HS-5 (cell line): ENCODE data around the gene CREB3L1.

Experiments used
- DNase-seq: peaks from one replicate; pipeline ENCODE4 v3.0.0-alpha.2; 2012; ENCODE audit warnings: low read depth

Gene CREB3L1

GRCh38 chr11:46345131-46345597 lies 67.7 kb downstream of the CREB3L1 start:
- DNase-seq: no peak

- no peak for DNase-seq
Measured at GRCh38 chr11:46345881-46346484, 68.5 kb downstream of the CREB3L1 start.

- no peak for DNase-seq
Measured at GRCh38 chr11:46346886-46347636, 69.6 kb downstream of the CREB3L1 start, which contains the start of gene DGKZ. TSS of gene DGKZ (plus strand) at chr11:46347463. CDS start at chr11:46347660, 197 bp downstream.

GRCh38 chr11:46347637-46348311 lies 70.3 kb downstream of the CREB3L1 start:
- no peak for DNase-seq

GRCh38 chr11:46348566-46349401 lies 71.3 kb downstream of the CREB3L1 start:
- DNase-seq: no peak

GRCh38 chr11:46350695-46351094 lies 73.2 kb downstream of the CREB3L1 start:
- DNase-seq: no peak

GRCh38 chr11:46351148-46351547 lies 73.7 kb downstream of the CREB3L1 start:
- DNase-seq: no peak

GRCh38 chr11:46351606-46352005 lies 74.1 kb downstream of the CREB3L1 start:
- DNase-seq: no peak

- no peak for DNase-seq
Measured at GRCh38 chr11:46352063-46352841, 74.8 kb downstream of the CREB3L1 start.

- DNase-seq: no peak
Measured at GRCh38 chr11:46353698-46354097, 76.2 kb downstream of the CREB3L1 start.

GRCh38 chr11:46356924-46357482 lies 79.5 kb downstream of the CREB3L1 start:
- DNase-seq: no peak

- DNase-seq: no peak
Measured at GRCh38 chr11:46357483-46357936, 80.0 kb downstream of the CREB3L1 start.

GRCh38 chr11:46359953-46360352 lies 82.5 kb downstream of the CREB3L1 start:
- no peak for DNase-seq

- DNase-seq: no peak
Measured at GRCh38 chr11:46360878-46361277, 83.4 kb downstream of the CREB3L1 start.

- no peak for DNase-seq
Measured at GRCh38 chr11:46361283-46362155, 84.1 kb downstream of the CREB3L1 start.

- DNase-seq: no peak
Measured at GRCh38 chr11:46362156-46363030, 84.9 kb downstream of the CREB3L1 start.

GRCh38 chr11:46363031-46363407 lies 85.6 kb downstream of the CREB3L1 start:
- DNase-seq: no peak

GRCh38 chr11:46363455-46364005 lies 86.1 kb downstream of the CREB3L1 start:
- no peak for DNase-seq

- no peak for DNase-seq
Measured at GRCh38 chr11:46364056-46364455, 86.6 kb downstream of the CREB3L1 start.
